Measurements from ENCODE around the gene C10orf143. TPM values are rescaled to one million over a fixed set of nuclear protein-coding genes. Genes with fewer than 3 reads are reported as not detected.

Gene C10orf143
- total RNA-seq, 1 donor: under 0.01 TPM

- TF ChIP-seq CTCF (IDR thresholded peaks at IDR 0.05; ENCODE audit: insufficient read depth, low read depth, low read length): no peak
- no peak for DNase-seq (ENCODE audit: low read depth)
These were observed 72.5 kb downstream of the C10orf143 start for GRCh38 chr10:130038019-130038555.

GRCh38 chr10:130037169-130037661 is 73.4 kb downstream of the C10orf143 start:
- TF ChIP-seq CTCF (IDR thresholded peaks at IDR 0.05; ENCODE audit: insufficient read depth, low read depth, low read length): no peak
- H3K4me3 ChIP-seq (ENCODE audit: low read depth, low read length): no peak overlapping the region
- no peak for DNase-seq (ENCODE audit: low read depth)

More at GRCh38 chr10:130038019-130038555, 72.5 kb downstream of the C10orf143 start:
- no peak overlapping the region for H3K4me3 ChIP-seq (ENCODE audit: low read depth, low read length)

GRCh38 chr10:130036296-130037065 is 74.1 kb downstream of the C10orf143 start:
- TF ChIP-seq CTCF (IDR thresholded peaks at IDR 0.05; ENCODE audit: insufficient read depth, low read depth, low read length): no peak
- H3K4me3 ChIP-seq (ENCODE audit: low read depth, low read length): no peak overlapping the region
- DNase-seq (ENCODE audit: low read depth): no peak

GRCh38 chr10:130029209-130029608 is 81.4 kb downstream of the C10orf143 start:
- no peak overlapping the region for H3K4me3 ChIP-seq (ENCODE audit: low read depth, low read length)
- no peak for TF ChIP-seq CTCF (IDR thresholded peaks at IDR 0.05; ENCODE audit: insufficient read depth, low read depth, low read length)
- no peak for DNase-seq (ENCODE audit: low read depth)

- no peak for DNase-seq (ENCODE audit: low read depth)
- no peak for TF ChIP-seq CTCF (IDR thresholded peaks at IDR 0.05; ENCODE audit: insufficient read depth, low read depth, low read length)
- H3K4me3 ChIP-seq (ENCODE audit: low read depth, low read length): no peak overlapping the region
These were observed 82.2 kb downstream of the C10orf143 start for GRCh38 chr10:130028465-130028819.

GRCh38 chr10:130027716-130028464 is 82.7 kb downstream of the C10orf143 start:
- H3K4me3 ChIP-seq (ENCODE audit: low read depth, low read length): no peak overlapping the region
- TF ChIP-seq CTCF (IDR thresholded peaks at IDR 0.05; ENCODE audit: insufficient read depth, low read depth, low read length): no peak
- no peak for DNase-seq (ENCODE audit: low read depth)

Measured in fibroblast of villous mesenchyme (primary cell).